Measurements from ENCODE around the gene RXRB. TPM values are rescaled to one million over a fixed set of nuclear protein-coding genes. Genes with fewer than 3 reads are reported as not detected.

RXRB gene
- total RNA-seq, 1 experiment from 2014 or later: 49.9 TPM

DNA sequence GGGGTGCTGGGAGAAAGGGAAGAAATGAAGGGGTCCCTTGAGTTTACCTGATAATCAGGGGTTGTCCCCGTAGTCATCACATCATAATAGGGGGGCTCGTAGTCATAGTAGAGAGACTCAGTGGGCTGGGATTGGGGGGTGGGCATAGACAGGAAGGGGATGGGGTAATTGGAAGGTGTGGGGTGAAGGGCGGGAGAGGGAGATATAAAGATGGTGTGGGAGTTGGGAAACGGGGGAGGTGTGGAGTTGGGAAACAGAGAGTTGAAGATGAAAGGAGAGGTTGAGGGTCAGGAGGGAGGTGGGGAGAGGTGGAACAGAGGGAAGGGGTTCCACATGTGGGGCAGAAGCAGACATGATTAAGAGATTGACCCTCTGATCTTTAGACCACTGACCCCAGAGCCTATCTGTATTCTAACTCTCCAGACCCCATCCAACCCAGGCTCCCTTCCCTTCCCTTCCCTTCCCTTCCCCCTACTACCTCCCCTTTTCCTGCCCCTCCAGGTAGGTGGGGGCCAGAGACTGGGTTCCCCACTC, 14.7 kb downstream of the RXRB start:
- no peak overlapping the region for H3K27ac ChIP-seq (ENCODE audit: low read depth, low read length)
- H3K4me2 ChIP-seq (ENCODE audit: low read length): no peak overlapping the region
- TF ChIP-seq CBX3 (IDR thresholded peaks at IDR 0.05; ENCODE audit: low read depth) (no peak), CEBPB (IDR thresholded peaks at IDR 0.05; ENCODE audit: low read depth) (no peak), POLR2A (IDR thresholded peaks at IDR 0.05; ENCODE audit: borderline replicate concordance, extremely low read depth, insufficient read depth, insufficient read length) (no peak), SIN3A (IDR thresholded peaks at IDR 0.05; ENCODE audit: low read depth) (no peak), JUND (IDR thresholded peaks at IDR 0.05) (no peak), ZNF274 (IDR thresholded peaks at IDR 0.05; ENCODE audit: low read depth, low read length) (no peak), ZFX (IDR thresholded peaks at IDR 0.05) (no peak)
- TF ChIP-seq, protein P1, sequence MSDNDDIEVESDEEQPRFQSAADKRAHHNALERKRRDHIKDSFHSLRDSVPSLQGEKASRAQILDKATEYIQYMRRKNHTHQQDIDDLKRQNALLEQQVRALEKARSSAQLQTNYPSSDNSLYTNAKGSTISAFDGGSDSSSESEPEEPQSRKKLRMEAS (IDR thresholded peaks at IDR 0.05): no peak
- no peaks in the 10 kb centered on the region for H3K27me3 ChIP-seq (ENCODE audit: insufficient read depth, low read length)
- H2AFZ ChIP-seq (ENCODE audit: low read depth, low read length, poor library complexity, severe bottlenecking): no peak overlapping the region
- intact Hi-C loops (cut with micrococcal nuclease): no loop called here
- H3K36me3 ChIP-seq (ENCODE audit: control insufficient read depth in 1 of 2, insufficient read depth in 2 of 2, low read length in 2 of 2): no peaks in the 10 kb centered on the region
- DNase-seq (ENCODE audit: low read depth, low spot score) (no peak), ATAC-seq (no peak)
- H3K79me2 ChIP-seq (ENCODE audit: insufficient read depth, low read length): no peaks in the 10 kb centered on the region
- peaks cover 0 to 7% of the 10 kb centered on the region in 2 experiments; a peak in 2 of 4 replicates for H3K4me1 ChIP-seq (ENCODE audit: control insufficient read depth in 1 of 2, insufficient read depth in 2 of 2, low read length in 2 of 2)
- H3K9me2 ChIP-seq (ENCODE audit: insufficient read depth): no peaks in the 10 kb centered on the region
- POLR2A ChIA-PET: no interaction called here
- H3K9ac ChIP-seq (ENCODE audit: low read length): no peak overlapping the region
- CTCF ChIA-PET: no interaction called here
- no TSS peak for BruUV-seq (replicated peaks)
- H4K20me1 ChIP-seq (ENCODE audit: insufficient read depth): no peaks in the 10 kb centered on the region
- H3K9me3 ChIP-seq (ENCODE audit: control insufficient read depth in 1 of 2, insufficient read depth in 1 of 2, low read depth in 1 of 2, low read length in 2 of 2): no peaks in the 10 kb centered on the region
- RAD21 ChIA-PET (ENCODE audit: low non-redundant PET in 1 of 2, low total read pairs in 2 of 2, uncharacterized antibody in 2 of 2, unreplicated experiment in 2 of 2): no interaction called here
- no peak overlapping the region for H3K4me3 ChIP-seq (replicated peaks in 1 of 2; ENCODE audit: low read depth in 1 of 2, low read length in 2 of 2)

DNA sequence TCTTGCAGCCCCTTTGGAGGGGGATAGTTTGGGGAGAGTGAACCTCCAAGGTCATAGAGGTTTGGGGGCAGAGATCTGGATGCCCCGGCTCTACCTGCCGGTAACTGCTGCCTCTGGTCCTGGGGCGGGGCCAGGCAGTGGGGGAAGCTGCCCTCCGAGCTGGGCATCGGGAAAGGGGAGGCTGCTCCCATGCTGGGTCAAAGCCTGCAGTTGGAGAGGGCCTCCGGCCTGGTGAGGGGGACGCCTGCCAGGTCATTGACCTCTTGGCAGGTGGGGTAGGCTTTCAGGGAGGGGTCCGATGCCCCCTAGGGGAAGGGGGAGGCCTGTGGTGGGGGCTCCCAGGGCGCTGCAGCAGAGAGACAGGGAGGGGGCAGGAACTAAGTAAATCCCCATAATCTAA, 15.3 kb downstream of the RXRB start:
- intact Hi-C loops (cut with micrococcal nuclease): no loop called here
- peaks cover 0 to 7% of the 10 kb centered on the region in 2 experiments; a peak in 2 of 4 replicates for H3K4me1 ChIP-seq (ENCODE audit: control insufficient read depth in 1 of 2, insufficient read depth in 2 of 2, low read length in 2 of 2)
- RAD21 ChIA-PET (ENCODE audit: low non-redundant PET in 1 of 2, low total read pairs in 2 of 2, uncharacterized antibody in 2 of 2, unreplicated experiment in 2 of 2): no interaction called here
- TF ChIP-seq, protein P2, sequence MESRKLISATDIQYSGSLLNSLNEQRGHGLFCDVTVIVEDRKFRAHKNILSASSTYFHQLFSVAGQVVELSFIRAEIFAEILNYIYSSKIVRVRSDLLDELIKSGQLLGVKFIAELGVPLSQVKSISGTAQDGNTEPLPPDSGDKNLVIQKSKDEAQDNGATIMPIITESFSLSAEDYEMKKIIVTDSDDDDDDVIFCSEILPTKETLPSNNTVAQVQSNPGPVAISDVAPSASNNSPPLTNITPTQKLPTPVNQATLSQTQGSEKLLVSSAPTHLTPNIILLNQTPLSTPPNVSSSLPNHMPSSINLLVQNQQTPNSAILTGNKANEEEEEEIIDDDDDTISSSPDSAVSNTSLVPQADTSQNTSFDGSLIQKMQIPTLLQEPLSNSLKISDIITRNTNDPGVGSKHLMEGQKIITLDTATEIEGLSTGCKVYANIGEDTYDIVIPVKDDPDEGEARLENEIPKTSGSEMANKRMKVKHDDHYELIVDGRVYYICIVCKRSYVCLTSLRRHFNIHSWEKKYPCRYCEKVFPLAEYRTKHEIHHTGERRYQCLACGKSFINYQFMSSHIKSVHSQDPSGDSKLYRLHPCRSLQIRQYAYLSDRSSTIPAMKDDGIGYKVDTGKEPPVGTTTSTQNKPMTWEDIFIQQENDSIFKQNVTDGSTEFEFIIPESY (IDR thresholded peaks at IDR 0.05; ENCODE audit: extremely low read depth, insufficient replicate concordance, low read length): no peak
- TF ChIP-seq JUND (IDR thresholded peaks at IDR 0.05) (no peak), ELF1 (IDR thresholded peaks at IDR 0.05; ENCODE audit: borderline replicate concordance, low read depth) (no peak), EZH2 (IDR thresholded peaks at IDR 0.05) (no peak), CBX3 (IDR thresholded peaks at IDR 0.05; ENCODE audit: low read depth) (no peak), TCF7L2 (IDR thresholded peaks at IDR 0.05; ENCODE audit: borderline replicate concordance, extremely low read depth, insufficient read depth, insufficient read length) (no peak), SIN3A (IDR thresholded peaks at IDR 0.05; ENCODE audit: low read depth) (no peak), SP1 (IDR thresholded peaks at IDR 0.05; ENCODE audit: low read depth) (no peak), EGR1 (IDR thresholded peaks at IDR 0.05; ENCODE audit: low read depth) (no peak), ZFX (IDR thresholded peaks at IDR 0.05) (no peak), POLR2AphosphoS5 (IDR thresholded peaks at IDR 0.05; ENCODE audit: low read depth, low read length) (no peak)
- TF ChIP-seq, protein P1 (IDR thresholded peaks at IDR 0.05): no peak
- TF ChIP-seq, protein P3, sequence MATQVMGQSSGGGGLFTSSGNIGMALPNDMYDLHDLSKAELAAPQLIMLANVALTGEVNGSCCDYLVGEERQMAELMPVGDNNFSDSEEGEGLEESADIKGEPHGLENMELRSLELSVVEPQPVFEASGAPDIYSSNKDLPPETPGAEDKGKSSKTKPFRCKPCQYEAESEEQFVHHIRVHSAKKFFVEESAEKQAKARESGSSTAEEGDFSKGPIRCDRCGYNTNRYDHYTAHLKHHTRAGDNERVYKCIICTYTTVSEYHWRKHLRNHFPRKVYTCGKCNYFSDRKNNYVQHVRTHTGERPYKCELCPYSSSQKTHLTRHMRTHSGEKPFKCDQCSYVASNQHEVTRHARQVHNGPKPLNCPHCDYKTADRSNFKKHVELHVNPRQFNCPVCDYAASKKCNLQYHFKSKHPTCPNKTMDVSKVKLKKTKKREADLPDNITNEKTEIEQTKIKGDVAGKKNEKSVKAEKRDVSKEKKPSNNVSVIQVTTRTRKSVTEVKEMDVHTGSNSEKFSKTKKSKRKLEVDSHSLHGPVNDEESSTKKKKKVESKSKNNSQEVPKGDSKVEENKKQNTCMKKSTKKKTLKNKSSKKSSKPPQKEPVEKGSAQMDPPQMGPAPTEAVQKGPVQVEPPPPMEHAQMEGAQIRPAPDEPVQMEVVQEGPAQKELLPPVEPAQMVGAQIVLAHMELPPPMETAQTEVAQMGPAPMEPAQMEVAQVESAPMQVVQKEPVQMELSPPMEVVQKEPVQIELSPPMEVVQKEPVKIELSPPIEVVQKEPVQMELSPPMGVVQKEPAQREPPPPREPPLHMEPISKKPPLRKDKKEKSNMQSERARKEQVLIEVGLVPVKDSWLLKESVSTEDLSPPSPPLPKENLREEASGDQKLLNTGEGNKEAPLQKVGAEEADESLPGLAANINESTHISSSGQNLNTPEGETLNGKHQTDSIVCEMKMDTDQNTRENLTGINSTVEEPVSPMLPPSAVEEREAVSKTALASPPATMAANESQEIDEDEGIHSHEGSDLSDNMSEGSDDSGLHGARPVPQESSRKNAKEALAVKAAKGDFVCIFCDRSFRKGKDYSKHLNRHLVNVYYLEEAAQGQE (IDR thresholded peaks at IDR 0.05; ENCODE audit: low read depth): no peak

More for the DNA sequence above, 15.3 kb downstream of the RXRB start:
- no peak overlapping the region for H3K4me3 ChIP-seq (replicated peaks in 1 of 2; ENCODE audit: low read depth in 1 of 2, low read length in 2 of 2)
- no peak for ATAC-seq
- no peak for DNase-seq (ENCODE audit: low read depth, low spot score)
- H2AFZ ChIP-seq (ENCODE audit: low read depth, low read length, poor library complexity, severe bottlenecking): no peak overlapping the region
- POLR2A ChIA-PET: no interaction called here
- no peaks in the 10 kb centered on the region for H3K9me3 ChIP-seq (ENCODE audit: control insufficient read depth in 1 of 2, insufficient read depth in 1 of 2, low read depth in 1 of 2, low read length in 2 of 2)
- H3K79me2 ChIP-seq (ENCODE audit: insufficient read depth, low read length): no peaks in the 10 kb centered on the region
- H3K36me3 ChIP-seq (ENCODE audit: control insufficient read depth in 1 of 2, insufficient read depth in 2 of 2, low read length in 2 of 2): no peaks in the 10 kb centered on the region
- H3K27me3 ChIP-seq (ENCODE audit: insufficient read depth, low read length): no peaks in the 10 kb centered on the region
- no peak overlapping the region for H3K4me2 ChIP-seq (ENCODE audit: low read length)
- BruUV-seq (replicated peaks): no TSS peak
- CTCF ChIA-PET: no interaction called here
- H4K20me1 ChIP-seq (ENCODE audit: insufficient read depth): no peaks in the 10 kb centered on the region
- H3K9ac ChIP-seq (ENCODE audit: low read length): no peak overlapping the region
- no peak overlapping the region; the same call in 1 of the 2 replicates for H3K27ac ChIP-seq (ENCODE audit: low read depth, low read length)
- H3K9me2 ChIP-seq (ENCODE audit: insufficient read depth): no peaks in the 10 kb centered on the region

All from HCT116 (cell line).